T-helper 1 cell treated with Interleukin-12 subunit alpha and Interleukin-12 subunit beta and Interleukin-4 antibody, amounts not matched to agents 30 μg/mL and 1 μg/mL, for 36 hours (primary cell): ENCODE data around the gene NDC1.

Experiments
- H3K27ac Mint-ChIP-seq: one replicate; pipeline ENCODE4 v1.8.0; 2021; ENCODE audit warnings: mild to moderate bottlenecking, mixed read lengths
- H3K27me3 Mint-ChIP-seq: one replicate; pipeline ENCODE4 v1.8.0; 2021; ENCODE audit warnings: low read depth, mixed read lengths
- H3K36me3 Mint-ChIP-seq: one replicate; pipeline ENCODE4 v1.8.0; 2021; ENCODE audit warnings: low read depth, mixed read lengths
- H3K4me1 Mint-ChIP-seq: one replicate; pipeline ENCODE4 v1.8.0; 2021; ENCODE audit warnings: low read depth, mixed read lengths
- H3K4me3 Mint-ChIP-seq: one replicate; pipeline ENCODE4 v1.8.0; 2021; ENCODE audit warnings: mild to moderate bottlenecking, moderate library complexity, mixed read lengths
- H3K9me3 Mint-ChIP-seq: one replicate; pipeline ENCODE4 v1.8.0; 2021; ENCODE audit warnings: mixed read lengths

NDC1 gene

DNA sequence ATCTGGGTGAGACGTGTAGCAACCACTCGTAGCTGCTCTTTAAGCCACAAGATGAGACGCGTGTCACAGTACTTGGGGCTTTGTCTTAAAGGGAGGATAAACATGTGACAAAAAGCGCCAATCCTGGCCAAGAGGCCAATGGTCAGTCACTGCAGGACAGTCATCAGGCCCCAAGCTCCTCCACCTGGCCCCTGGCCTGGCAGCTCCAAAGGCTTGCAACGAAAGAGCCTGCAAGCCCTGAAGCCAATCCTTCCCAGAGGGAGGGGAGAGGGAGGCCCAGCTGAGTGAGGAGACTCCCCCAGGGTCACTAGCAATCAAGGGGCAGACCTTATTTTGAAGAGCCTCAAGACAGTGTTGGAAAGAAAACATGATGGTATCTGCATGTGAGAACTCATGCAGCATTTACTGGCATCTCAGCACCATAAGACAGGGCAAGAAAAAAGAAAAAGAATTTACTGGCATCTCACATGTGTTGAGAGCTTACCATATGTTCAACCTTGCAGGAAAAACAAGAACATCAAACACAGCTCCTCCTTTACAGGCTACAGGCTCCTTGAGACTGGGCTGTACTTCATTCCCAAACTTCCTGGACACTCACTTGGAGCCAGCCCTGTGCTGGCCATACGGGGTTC, 110.5 kb downstream of the NDC1 start:
- H3K27ac Mint-ChIP-seq = no peak overlapping the region
- no peaks in the 10 kb centered on the region for H3K9me3 Mint-ChIP-seq
- H3K27me3 Mint-ChIP-seq = peaks cover 32% of the 10 kb centered on the region
- H3K36me3 Mint-ChIP-seq = no peaks in the 10 kb centered on the region
- no peaks in the 10 kb centered on the region for H3K4me1 Mint-ChIP-seq
- H3K4me3 Mint-ChIP-seq = no peak overlapping the region

DNA sequence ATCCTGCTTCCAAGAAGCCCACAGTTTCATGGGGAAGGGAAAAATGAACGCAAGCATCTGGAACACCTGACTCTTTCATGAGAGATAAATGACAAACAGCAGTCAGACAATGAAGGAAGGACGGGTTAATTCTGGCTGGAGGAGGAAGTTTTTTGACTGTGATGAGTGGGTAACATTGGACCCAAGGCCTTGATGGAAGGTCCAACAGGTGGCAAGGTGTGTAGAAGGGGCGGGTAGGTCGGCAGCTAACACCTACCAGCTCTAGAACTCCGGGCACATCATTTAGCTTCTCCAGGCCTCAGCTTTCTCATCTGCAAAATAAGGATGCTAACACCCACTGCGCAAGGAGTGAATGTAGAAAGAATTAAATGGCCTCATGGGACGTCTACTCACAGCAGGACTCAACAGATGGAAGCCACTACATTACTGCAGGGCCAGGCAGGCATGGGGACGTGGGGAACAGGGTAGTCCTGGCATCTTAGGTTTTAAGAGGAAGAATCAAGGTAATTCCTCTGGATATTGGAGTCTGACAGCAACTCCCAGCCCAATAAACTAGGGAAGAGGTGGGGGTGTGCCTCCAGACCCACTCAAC, 112.0 kb downstream of the NDC1 start:
- Mint-ChIP-seq H3K4me3 (no peak overlapping the region), H3K36me3 (no peaks in the 10 kb centered on the region), H3K9me3 (no peaks in the 10 kb centered on the region), H3K27me3 (peaks cover 22% of the 10 kb centered on the region), H3K4me1 (no peaks in the 10 kb centered on the region), H3K27ac (no peak overlapping the region)

DNA sequence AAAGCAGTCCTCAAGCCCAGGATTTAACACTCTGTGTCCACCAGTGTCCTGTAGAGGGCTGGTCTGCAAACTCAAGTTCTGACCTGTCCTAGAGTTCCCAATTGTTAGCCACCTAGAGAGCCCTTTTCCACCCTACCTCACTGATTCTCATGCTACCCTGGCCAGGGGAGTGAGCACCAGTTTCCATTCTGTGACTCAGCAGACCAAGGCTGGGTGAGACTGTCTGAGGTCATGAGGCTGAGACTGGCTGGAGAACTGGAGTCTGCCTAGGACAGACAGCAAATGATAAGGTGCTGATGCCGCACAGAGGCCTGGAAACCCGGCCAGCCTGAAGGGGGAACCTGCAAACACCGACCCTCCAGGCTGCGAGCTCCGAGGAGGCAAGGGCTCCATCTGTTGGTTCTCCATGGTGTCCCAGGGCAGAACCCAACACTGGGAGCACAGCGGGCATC, 112.8 kb downstream of the NDC1 start:
- no peaks in the 10 kb centered on the region for H3K36me3 Mint-ChIP-seq
- H3K9me3 Mint-ChIP-seq = no peaks in the 10 kb centered on the region
- H3K27me3 Mint-ChIP-seq = peaks cover 20% of the 10 kb centered on the region
- no peak overlapping the region for H3K4me3 Mint-ChIP-seq
- no peaks in the 10 kb centered on the region for H3K4me1 Mint-ChIP-seq
- H3K27ac Mint-ChIP-seq = no peak overlapping the region

DNA sequence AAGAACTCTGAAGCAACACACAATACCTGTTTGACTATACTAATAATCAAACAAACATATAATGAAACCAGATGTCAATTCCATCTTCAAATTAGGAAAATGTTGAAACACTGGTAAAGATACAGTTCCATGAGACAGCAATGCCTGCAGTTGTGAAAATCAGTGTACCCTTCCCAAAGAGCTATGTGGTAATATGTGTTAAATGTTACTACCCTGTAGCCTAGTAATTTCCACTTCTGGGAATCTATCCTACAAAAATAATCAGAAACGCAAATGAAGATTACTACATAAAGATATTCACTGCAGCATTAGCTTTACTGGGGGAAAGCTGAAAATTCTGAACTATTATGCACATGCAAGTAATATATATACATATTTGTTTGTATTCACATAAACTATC, 116.1 kb downstream of the NDC1 start:
- Mint-ChIP-seq H3K4me1 (no peaks in the 10 kb centered on the region), H3K4me3 (no peak overlapping the region), H3K27me3 (peaks cover 11% of the 10 kb centered on the region), H3K36me3 (no peaks in the 10 kb centered on the region), H3K9me3 (no peaks in the 10 kb centered on the region), H3K27ac (no peak overlapping the region)

DNA sequence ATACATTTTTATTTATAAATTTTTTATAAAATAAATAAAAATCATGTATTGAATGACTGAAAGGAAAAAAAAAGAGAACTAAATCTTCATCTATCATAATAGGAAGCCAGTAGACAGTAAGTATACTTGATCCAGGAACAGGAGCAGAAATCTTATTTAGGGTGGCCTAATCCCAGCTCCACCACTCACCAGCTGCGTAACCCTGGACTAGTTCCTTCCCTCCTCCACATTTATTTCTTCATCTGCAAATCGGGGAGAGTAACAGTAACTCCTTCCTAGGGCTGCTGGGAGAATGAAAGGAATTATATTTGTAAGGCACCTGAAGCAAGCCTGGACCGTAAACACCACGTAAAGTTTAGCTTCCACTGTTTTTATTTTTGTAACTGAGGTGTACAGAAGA, 117.0 kb downstream of the NDC1 start:
- Mint-ChIP-seq H3K9me3 (no peaks in the 10 kb centered on the region), H3K27ac (no peak overlapping the region)

DNA sequence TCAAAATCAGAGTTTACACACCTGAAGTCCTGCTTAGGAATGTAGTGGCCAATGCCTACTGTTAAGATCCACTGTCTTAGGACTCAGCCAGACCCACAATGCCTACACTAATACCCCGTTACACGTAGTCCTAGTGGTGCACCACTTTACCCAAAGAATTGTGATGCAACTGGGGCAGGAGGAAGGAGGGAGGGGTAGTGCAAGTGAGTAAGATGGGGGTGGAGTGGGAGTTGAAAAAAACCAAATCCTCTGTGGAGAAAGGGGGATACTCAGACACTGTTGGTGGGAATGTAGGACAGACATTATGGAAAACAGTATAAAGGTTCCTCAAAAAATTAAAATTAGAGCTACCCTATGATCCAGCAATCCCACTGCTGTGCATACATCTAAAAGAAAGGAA, 118.6 kb downstream of the NDC1 start:
- Mint-ChIP-seq H3K4me1 (no peaks in the 10 kb centered on the region), H3K9me3 (no peaks in the 10 kb centered on the region), H3K4me3 (no peak overlapping the region), H3K27ac (no peak overlapping the region), H3K27me3 (peaks cover 7% of the 10 kb centered on the region), H3K36me3 (no peaks in the 10 kb centered on the region)

More for the DNA sequence above, 117.0 kb downstream of the NDC1 start:
- Mint-ChIP-seq H3K4me1 (no peaks in the 10 kb centered on the region), H3K27me3 (peaks cover 11% of the 10 kb centered on the region), H3K36me3 (no peaks in the 10 kb centered on the region), H3K4me3 (no peak overlapping the region)

DNA sequence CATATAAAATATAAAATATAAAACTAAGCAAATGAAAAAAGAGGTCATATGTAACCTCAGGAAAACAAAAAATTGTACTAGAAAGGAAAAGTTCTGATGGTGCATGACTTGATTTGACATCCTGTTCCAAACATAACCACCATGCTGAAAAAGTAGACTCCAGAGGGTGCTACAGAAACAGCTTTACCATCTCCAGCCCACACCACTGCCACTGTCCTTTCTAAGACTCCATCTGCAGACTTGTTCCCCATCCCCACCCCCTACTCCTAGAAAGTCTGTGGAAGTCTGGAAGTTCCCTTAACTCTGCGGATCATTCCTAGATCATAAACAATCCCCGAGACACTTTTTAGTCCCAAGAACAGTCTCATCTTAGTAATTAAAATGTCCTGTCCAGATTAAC, 119.7 kb downstream of the NDC1 start:
- Mint-ChIP-seq H3K9me3 (no peaks in the 10 kb centered on the region), H3K27me3 (peaks cover 4% of the 10 kb centered on the region)

DNA sequence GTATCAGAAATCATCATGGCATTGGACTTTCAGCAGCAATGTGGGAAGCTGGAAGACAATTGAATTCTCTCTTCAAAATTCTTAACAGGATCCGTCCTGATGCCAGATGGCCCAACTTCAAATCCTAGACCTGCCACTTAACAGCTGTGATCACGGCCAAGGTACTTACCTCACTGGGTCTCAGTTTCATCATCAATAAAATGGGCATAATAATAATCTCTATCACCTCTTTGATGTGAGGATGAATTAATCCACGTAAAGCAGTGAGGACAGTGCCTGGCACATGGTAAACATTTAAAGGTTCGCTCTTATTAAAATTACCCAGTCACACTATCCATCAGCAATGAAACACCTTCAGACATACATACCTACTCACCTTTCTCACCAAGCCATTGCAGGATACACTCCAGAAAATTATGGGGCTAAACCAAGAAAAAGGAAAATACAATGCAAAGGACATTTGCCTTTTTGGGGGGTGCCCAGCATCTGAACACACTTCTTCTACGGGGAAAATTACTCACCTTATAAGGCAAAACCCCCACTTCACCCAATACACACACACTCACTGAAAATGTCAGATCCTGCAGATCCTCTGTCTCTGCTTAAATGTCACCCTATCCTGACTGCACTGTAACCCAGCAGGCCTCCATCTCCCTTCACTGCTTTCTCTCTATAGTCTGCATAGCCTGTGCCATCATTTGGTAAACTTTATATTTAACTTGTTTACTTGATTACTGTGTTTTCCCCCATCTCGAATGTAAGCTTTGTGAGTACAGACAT, 120.9 kb downstream of the NDC1 start:
- Mint-ChIP-seq H3K27me3 (peaks cover 4% of the 10 kb centered on the region), H3K4me3 (no peak overlapping the region), H3K4me1 (no peaks in the 10 kb centered on the region), H3K9me3 (no peaks in the 10 kb centered on the region), H3K27ac (no peak overlapping the region), H3K36me3 (no peaks in the 10 kb centered on the region)

More for the DNA sequence above, 119.7 kb downstream of the NDC1 start:
- Mint-ChIP-seq H3K27ac (no peak overlapping the region), H3K36me3 (no peaks in the 10 kb centered on the region), H3K4me1 (no peaks in the 10 kb centered on the region), H3K4me3 (no peak overlapping the region)

DNA sequence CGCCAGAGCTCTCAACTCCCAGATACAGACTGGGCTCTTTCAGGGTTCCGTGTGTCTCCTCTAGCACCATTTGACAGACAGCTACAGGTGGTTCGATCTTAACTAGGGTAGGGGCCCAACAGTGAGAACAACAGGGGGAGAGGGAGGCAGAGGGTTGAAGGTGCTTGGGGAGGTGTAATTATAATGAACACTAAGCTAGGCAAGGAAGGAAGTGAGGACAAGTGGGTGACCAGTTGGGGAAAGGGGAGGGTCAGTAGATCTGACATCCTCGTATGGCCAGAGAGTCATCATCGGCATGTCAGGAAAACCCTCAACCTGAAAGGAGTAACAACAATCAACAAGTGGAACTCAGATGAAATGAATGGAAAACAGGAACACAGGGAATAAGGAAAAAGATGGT, 121.9 kb downstream of the NDC1 start:
- H3K4me1 Mint-ChIP-seq = no peaks in the 10 kb centered on the region
- peaks cover 4% of the 10 kb centered on the region for H3K27me3 Mint-ChIP-seq
- H3K4me3 Mint-ChIP-seq = no peak overlapping the region
- H3K27ac Mint-ChIP-seq = no peak overlapping the region
- H3K9me3 Mint-ChIP-seq = no peaks in the 10 kb centered on the region
- H3K36me3 Mint-ChIP-seq = no peaks in the 10 kb centered on the region

DNA sequence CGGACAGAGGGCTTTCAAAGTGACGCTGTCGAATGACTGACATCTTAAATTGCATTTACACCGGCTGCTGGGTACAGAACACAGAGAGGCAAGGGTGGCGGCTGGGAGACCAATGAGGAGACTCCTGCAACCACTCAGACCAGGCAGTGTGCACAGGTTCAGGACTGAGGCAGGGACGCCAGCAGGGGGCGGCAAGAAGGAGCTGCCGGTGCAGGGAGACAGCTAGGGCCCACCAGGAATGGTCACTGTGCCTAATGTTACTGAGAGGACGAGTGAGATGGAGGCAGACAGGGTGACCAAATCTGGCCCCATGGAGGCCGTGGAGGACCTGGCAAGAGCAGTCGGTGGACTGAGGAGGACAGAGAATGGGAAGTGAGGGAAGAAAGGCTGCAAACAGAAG, 122.6 kb downstream of the NDC1 start:
- Mint-ChIP-seq H3K36me3 (no peaks in the 10 kb centered on the region), H3K27me3 (peaks cover 4% of the 10 kb centered on the region), H3K4me3 (no peak overlapping the region), H3K4me1 (no peaks in the 10 kb centered on the region), H3K9me3 (no peaks in the 10 kb centered on the region), H3K27ac (no peak overlapping the region)
